ENCODE data around the gene CITED1.

DNA sequence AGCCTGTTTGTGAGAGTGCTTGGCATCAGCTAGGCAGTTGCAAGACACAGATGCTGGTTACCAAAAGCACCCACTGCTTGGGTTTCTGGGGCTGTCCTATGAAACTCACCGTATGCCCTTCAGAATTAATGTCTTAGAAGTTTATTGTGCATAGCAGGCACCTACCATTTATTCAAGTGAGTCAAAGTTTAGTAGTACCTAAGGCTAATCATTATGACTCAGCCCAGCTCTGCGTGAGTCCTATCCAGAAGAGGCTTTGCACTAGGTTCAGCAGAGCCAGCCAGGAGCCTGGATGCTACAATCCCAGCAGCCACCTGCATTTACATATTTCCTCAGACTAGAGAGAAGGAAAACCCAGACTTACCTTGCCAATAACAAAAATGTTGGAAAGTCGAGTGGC is 32.8 kb downstream of the CITED1 start:
- TF ChIP-seq, protein P1, sequence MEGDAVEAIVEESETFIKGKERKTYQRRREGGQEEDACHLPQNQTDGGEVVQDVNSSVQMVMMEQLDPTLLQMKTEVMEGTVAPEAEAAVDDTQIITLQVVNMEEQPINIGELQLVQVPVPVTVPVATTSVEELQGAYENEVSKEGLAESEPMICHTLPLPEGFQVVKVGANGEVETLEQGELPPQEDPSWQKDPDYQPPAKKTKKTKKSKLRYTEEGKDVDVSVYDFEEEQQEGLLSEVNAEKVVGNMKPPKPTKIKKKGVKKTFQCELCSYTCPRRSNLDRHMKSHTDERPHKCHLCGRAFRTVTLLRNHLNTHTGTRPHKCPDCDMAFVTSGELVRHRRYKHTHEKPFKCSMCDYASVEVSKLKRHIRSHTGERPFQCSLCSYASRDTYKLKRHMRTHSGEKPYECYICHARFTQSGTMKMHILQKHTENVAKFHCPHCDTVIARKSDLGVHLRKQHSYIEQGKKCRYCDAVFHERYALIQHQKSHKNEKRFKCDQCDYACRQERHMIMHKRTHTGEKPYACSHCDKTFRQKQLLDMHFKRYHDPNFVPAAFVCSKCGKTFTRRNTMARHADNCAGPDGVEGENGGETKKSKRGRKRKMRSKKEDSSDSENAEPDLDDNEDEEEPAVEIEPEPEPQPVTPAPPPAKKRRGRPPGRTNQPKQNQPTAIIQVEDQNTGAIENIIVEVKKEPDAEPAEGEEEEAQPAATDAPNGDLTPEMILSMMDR (conservative IDR thresholded peaks at IDR 0.05 in 1 of 2, IDR thresholded peaks at IDR 0.05 in 1 of 2; ENCODE audit: extremely low read depth in 1 of 2, insufficient read depth in 1 of 2, low read depth in 1 of 2, low read length in 2 of 2), result no peak
- TF ChIP-seq EZH2 (IDR thresholded peaks at IDR 0.05; ENCODE audit: borderline replicate concordance, low read length), result no peak
